Measurements from ENCODE around the gene ZPBP2. TPM values are rescaled to one million over a fixed set of nuclear protein-coding genes. Genes with fewer than 3 reads are reported as not detected.

ZPBP2 gene
- total and polyA plus RNA-seq, 9 of the 15 experiments (the other 6 are each of a cell fraction or from before 2014, with no cell fraction given), result not detected

GRCh38 chr17:39908789-39909352, 40.9 kb downstream of the ZPBP2 start (continued):
- TF ChIP-seq ZNF609 (CRISPR knock-in tag; IDR thresholded peaks at IDR 0.05; ENCODE audit: borderline replicate concordance) (no peak), BCOR (IDR thresholded peaks at IDR 0.05) (peak; percentile 80), SMARCE1 (IDR thresholded peaks at IDR 0.05) (no peak), MBD2 (IDR thresholded peaks at IDR 0.05; ENCODE audit: borderline replicate concordance, low read depth) (no peak), HDAC2 (IDR thresholded peaks at IDR 0.05) (0 out of 2 replicates have a peak, but pooled peaks have one; percentile 22), ZNF324 (CRISPR knock-in tag; IDR thresholded peaks at IDR 0.05) (no peak)

- no peak for TF ChIP-seq RBBP5 (IDR thresholded peaks at IDR 0.05; ENCODE audit: borderline replicate concordance, insufficient read depth, low read length, poor library complexity, severe bottlenecking)
- no peak for TF ChIP-seq MAFK (IDR thresholded peaks at IDR 0.05; ENCODE audit: low read length)
- no peak for TF ChIP-seq MLLT1 (IDR thresholded peaks at IDR 0.05)
- TF ChIP-seq HEY1 (CRISPR knock-in tag; IDR thresholded peaks at IDR 0.05; ENCODE audit: borderline replicate concordance), result no peak
- Histone ChIP-seq H3K9ac (ENCODE audit: insufficient read depth in 1 of 2, low read depth in 2 of 2, low read length in 2 of 2) (no peak overlapping the region), H3K27ac (ENCODE audit: extremely low read depth, low read depth, low read length) (no peak overlapping the region), H3K4me1 (replicated peaks in 1 of 2; ENCODE audit: control insufficient read depth in 2 of 2, insufficient read depth in 2 of 2, low read length in 2 of 2) (peaks cover 0 to 3% of the 10 kb centered on the region in 2 experiments; a peak in 1 of 5 replicates), H2AFZ (ENCODE audit: low read depth, low read length) (no peak overlapping the region), H3K4me3 (no peak overlapping the region), H4K20me1 (replicated peaks; ENCODE audit: control insufficient read depth, insufficient read depth, low read length) (no peaks in the 10 kb centered on the region), H3K9me3 (replicated peaks; ENCODE audit: control insufficient read depth, insufficient read depth, low read depth, low read length) (no peaks in the 10 kb centered on the region), H3K36me3 (ENCODE audit: control insufficient read depth, insufficient read depth, low read length) (peaks cover under 1% of the 10 kb centered on the region; the same call in 1 of the 3 replicates), H3K79me2 (ENCODE audit: control insufficient read depth, insufficient read depth, low read length) (no peaks in the 10 kb centered on the region), H3K4me2 (ENCODE audit: insufficient read depth, low read length) (no peak overlapping the region), H3K27me3 (ENCODE audit: control insufficient read depth in 2 of 2, insufficient read depth in 2 of 2, low read length in 2 of 2) (no peaks in the 10 kb centered on the region), H3K9me1 (ENCODE audit: control insufficient read depth, insufficient read depth, low read length) (no peaks in the 10 kb centered on the region)
- no TSS peak for BruUV-seq (replicated peaks)
- ATAC-seq, result no peak
- WGBS (ENCODE audit: insufficient coverage, low coverage, missing lambda C conversion rate), result 40% methylated on average over 3 of the region's 3 CpGs
- no peak for DNase-seq (ENCODE audit: extremely low read depth in 1 of 4, low spot score in 3 of 4)
- ChIA-PET POLR2A (interaction anchor here (0.8 kb wide), 1 partner anchor 1870 kb away, joined by 3 read pairs; no protein-coding TSS in a partner anchor), CTCF (ENCODE audit: low intra/inter-chr PET ratio) (no interaction called here)
- intact Hi-C loops (cut with micrococcal nuclease) (no loop called here), in situ Hi-C loops (cut with MboI) (no loop called here)
- FAIRE-seq, result no peak
Observed at GRCh38 chr17:39913989-39914388, 46.0 kb downstream of the ZPBP2 start.

Data from K562 (cell line).